ENCODE results near the gene CLTB.
"Not testable (repeated sequence)": the region's sequence is repeated elsewhere in the genome, so short reads cannot be mapped to it uniquely, and the experiment has no call there.

Gene CLTB, protein sequence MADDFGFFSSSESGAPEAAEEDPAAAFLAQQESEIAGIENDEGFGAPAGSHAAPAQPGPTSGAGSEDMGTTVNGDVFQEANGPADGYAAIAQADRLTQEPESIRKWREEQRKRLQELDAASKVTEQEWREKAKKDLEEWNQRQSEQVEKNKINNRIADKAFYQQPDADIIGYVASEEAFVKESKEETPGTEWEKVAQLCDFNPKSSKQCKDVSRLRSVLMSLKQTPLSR

DNA sequence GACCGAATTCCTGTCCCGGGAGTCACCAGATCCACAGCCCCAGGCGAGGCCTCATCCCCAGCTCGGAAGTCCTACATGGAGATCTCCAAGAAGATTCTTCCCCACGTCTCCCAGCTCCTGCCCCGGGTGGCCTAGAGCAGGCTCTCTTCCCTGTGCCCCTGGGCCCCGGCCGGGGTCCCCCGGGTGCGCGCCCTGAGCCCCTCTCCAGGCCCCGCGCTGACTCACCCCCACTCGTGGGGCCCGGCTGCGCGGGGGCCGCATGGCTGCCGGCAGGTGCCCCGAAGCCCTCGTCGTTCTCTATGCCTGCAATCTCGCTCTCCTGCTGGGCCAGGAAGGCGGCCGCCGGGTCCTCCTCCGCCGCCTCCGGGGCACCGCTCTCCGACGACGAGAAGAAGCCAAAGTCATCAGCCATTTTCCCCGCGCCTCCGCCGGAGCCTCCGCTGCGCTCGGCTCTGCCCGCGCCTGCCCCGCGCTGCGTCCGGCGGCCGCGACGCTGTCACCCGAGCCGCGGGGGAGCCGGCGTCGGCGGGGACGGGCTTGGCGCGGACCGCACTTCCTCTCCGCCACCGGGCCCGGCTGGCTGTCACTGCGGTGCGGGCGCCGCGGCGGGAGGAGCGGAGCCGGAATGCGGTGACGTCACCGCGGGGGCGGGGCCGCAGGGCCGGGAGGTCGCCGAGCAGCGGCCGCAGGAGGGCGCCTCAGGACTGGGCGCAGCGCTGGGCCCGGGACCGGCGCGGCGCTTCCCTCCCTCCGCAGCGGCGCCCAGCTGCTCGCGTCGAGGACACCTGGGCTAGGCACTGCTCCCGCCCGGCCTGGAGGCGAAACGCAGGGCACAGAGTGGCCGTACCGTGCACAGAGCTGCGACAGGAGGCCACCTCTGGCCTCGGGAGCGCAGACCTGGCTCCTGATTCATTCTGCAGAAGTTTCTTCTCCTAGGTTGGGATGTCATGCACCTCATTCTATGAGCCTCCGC lies at the start of gene CLTB:
Gene CLTB (minus strand): TSS at position 588 of the 973 bp plus-strand sequence. CDS start 176 bp downstream, at position 412.
- DNase-seq = peak; percentile 82

DNA sequence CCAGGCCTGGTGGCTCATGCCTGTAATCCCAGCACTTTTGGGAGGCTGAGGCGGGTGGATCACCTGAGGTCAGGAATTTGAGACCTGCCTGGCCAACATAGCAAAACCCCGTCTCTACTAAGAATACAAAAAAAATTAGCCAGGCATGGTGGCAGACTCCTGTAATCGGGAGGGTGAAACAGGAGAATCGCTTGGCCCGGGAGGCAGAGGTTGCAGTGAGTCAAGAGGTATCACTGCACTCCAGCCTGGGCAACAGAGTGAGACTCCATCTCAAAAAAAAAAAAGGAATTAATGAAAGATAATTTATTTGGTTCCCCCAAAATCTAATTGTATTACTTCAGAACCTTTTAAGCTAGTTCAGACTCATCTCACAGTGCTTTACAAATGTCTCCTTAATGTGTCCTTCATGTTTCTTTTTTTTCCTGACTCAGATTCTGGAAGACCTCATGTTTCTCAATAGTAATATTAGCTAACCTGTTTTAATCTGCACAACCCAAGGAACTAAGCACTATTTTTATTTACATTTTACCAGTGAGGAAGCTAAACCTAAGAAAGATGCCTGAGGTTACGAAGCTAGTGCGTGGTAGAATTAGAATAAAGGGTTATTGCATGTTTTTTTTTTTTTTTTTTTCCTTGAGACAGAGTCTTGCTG lies 46.9 kb upstream of the CLTB start:
- DNase-seq = no peak

DNA sequence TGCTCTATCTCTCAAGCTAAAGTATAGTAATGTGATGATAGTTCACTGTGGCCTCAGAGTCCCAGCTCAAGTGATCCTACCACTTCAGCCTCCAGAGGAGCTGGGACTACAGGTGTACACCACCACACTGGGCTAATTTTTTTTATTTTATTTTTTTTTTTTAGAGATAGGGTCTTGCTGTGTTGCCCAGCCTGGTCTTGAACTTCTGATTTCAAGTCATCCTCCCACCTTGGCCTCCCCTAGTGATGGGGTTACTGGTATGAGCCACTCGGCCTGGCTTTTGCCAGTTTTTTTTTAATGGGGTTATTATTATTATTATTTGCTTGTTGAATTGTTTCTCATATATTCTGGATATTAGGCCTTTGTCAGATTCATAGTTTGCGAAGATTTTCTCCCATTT lies 45.0 kb upstream of the CLTB start:
- no peak for DNase-seq

DNA sequence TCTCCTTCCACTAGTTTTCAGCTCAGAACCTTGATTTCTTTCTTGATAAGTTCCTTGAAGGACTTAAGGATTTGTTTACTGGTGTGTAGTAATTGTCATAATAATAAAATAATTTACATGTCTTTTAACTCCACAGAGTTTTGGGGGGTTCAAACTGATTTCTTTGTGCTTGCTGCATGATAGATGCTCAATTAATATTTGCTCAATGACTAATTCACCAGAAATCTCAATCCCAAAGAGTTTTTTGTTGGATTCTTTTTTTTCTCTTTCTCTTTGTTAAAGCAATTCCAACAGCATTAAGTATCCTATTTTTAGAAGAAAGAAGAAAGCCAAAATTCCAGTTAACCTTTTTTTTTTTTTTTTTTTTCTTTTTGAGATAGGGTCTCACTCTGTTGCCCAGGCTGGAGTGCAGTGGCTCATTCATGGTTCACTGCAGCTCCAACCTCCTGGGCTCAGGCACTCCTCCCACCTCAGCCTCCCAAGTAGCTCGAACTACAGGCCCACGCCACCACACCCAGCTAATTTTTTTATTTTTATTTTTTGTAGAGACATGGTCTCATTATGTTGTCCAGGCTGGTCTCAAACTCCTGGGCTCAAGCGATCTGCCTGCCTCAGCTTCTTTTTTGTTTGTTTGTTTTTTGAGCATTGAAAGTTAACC lies 42.7 kb upstream of the CLTB start:
- DNase-seq = no peak

DNA sequence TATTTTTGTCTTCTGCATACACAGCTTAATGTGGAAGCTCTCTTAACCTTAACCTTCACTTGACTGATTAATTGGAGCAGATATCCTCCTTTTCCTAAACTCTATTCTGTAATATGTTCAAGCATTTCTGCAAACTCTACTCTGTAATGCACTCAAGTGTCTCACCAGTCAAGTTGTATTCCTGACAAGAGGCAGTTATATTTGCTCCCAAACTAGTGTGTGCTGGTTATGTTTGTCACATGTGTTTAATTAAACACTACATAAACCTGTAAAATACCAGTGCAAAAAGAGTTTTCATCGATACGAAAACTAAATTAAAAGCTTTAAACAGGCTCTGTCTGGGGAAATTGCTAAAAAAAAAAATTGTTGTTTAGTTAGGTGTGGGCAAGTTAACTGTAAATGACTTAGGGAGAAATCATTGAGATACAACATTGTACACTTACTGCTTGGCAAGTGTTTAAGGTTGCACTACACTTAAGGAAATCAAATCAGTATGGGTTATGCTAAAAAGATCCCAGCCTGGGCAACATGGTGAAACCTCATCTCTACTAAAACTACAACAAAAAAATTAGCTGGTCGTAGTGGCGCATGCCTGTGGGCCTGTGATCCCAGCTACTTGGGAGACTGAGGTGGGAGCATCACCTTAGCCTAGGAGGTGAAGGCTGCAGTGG lies 38.5 kb upstream of the CLTB start:
- DNase-seq = no peak

DNA sequence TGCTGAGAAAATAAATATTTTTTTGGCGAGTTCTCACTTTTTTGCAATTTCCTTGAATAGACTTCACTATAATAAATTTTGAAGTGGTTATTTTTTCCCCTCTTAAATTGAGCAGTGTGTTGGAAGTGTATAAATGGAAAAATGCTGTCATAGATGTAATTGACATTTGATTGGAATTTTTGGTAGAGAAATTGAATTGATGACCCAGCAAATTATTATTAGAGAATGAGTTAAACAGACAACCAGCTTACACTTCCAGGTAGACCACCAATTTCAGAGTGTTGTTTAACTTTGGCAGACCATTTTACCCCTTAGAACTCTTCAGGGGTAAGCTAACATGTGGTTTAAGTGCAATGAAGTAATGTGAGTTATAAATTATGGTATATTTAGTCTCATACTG lies 33.7 kb upstream of the CLTB start:
- no peak for DNase-seq

DNA sequence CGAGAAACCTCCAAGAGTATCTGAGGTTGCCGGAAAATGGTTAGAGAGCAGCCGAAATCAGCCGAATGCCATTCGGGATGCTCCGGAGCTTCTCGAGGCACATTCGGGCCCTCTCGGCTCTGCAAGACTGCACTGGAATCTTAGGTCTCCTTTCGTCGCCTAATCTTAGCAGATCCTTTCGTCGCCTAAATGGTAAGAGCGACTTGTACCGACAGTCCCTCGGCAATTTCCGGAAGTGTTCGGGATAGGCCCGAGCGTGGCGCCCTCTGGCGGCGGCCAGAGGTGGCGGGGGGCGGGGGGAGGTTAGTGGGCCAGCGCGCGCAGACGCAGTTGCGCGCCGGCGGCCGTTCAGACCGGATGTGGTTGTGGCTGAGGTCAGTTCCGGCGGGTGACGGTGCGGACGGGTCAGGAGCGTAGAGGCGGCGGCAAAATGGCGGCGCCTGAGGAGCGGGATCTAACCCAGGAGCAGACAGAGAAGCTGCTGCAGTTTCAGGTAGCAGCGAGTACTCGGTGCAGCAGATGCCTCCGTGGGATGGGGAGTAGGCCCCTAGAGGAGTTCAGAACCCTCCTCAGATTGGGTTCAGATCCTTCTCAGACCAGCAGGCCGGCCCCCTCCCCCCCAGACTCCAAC lies 31.8 kb upstream of the CLTB start, which contains the start of gene FAF2:
Gene FAF2 (plus strand): TSS at position 408 of the 631 bp plus-strand sequence. CDS start 23 bp downstream, at position 431.
- DNase-seq = peak; percentile 99

DNA sequence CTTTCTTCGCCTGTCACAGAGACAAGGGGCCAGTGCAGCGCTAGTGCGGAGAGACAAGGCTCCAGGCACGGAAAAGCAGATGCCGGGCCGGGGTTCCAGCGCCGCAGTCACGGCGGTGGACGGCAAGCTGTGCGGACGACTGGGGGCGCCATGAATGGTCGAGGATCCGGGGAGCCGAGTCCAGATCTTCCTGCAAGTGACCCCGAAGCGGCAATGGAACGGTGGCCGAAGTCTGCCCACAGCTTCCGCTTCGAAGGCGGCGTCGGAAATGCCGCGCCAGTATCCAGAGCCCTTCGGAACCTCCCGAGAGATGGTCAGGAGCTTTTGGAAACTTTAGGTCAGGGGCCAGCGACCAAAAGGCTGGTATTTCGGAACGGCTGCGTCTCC lies 31.2 kb upstream of the CLTB start:
- DNase-seq = no peak

DNA sequence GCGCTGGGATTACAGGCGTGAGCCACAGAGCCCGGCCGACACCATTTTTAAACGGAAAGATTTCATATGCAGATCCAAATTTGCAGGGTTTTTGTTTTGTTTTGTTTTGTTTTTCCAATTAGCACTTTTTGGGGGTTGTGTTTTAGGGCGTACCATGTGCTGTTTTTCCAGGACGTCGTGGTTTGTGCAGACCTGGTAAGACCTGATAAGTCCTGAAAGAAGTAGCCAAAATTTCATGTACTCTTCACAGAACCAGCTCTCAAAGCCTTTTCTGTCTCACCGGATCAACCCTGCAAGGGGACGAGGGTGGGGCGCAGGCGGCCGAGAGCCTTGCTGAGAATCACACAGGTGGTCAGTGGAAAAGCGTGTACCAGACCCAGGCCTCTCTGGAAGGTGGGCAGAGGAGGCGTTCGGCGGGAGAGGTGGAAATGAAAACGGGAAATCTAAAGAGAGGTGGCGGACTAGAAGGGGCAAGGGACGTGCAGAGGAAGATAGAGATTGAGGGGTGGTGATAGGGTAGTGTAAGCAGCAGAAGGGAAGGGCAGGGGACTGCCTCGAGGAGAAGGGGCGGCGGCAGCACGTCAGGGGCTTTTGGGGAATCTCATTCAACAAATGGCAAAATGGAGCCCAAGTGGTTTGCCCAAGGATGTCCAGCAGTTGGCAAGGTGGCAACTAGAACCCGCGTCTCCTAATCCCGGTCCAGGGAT lies 30.7 kb upstream of the CLTB start:
- DNase-seq = peak; percentile 75

DNA sequence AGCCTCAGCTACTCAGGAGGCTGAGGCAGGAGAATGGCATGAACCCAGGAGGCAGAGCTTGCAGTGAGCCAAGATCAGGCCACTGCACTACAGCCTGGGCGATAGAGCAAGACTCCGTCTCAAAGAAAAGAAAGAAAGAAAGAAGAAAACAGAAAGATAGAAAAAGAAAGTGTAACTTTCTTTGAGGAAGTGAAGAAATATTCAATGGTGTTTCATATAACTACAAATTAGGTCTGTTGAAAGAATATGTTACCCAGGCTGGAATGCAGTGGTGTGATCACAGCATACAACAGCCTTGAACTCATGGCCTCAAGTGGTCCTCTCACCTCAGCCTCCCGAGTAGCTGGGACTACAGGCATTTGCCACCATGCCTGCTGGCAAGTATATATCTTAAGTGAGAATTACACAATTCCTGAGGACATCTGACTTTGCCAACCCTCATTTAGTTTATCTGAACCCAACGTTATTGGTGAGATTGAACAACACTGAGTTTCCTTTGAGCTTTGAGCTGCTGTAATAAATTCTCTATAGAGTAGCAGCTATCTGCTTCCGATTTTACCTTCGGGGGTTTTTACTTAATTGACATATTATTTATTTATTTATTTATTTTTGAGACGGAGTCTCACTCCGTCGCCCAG lies 29.8 kb upstream of the CLTB start:
- no peak for DNase-seq

DNA sequence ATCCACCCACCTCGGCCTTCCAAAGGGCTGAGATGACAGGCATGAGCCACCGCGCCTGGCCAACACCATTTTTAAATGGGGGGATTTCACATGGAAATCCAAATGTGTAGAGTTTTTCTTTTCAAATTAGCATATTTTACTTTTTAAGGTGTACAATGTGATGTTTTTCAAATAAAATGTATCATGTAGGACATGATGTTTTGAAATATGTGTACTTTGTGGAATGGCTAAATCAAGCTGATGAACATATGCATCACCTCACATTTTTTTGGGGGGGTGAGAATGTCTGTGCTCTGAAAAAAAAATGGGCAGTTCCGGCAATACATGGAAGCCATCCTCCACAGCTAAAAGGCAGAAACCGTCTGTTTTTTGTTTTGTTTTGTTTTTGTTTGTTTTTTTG lies 28.4 kb upstream of the CLTB start:
- DNase-seq = no peak

DNA sequence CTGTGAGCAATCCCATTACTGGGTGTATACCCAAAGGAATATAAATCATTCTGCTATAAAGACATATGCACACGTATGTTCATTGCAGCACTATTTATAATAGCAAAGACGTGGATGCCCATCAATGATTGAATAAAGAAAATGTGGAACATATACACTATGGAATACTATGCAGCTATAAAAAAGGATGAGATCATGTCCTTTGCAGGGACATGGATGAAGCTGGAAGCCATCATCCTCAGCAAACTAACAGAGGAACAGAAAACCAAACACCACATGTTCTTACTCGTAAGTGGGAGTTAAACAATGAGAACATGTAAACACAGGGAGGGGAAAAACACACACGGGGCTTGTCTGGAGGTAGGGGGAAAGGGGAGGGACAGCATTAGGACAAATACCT lies 26.6 kb upstream of the CLTB start:
- DNase-seq = not testable (repeated sequence)

DNA sequence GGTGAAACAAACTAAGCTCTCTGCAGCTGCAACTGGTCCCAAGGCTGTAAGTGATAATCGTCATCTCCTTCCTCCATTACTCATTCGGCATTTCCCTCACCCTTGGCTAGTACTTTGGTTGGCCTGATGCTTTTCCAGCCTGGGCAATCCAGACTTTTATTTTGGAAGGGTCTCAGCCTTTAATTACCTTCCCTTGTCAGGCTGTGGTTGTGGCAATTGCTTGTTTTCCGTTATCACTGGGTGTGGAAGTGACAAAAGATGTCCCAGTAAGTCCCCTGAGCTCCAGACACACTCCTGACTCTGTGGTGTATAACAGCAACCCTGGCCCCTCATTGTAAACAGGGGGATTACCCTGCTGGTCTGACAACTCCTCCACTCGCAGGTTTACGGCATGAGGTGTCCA lies 25.6 kb upstream of the CLTB start:
- peak; percentile 47 for DNase-seq

DNA sequence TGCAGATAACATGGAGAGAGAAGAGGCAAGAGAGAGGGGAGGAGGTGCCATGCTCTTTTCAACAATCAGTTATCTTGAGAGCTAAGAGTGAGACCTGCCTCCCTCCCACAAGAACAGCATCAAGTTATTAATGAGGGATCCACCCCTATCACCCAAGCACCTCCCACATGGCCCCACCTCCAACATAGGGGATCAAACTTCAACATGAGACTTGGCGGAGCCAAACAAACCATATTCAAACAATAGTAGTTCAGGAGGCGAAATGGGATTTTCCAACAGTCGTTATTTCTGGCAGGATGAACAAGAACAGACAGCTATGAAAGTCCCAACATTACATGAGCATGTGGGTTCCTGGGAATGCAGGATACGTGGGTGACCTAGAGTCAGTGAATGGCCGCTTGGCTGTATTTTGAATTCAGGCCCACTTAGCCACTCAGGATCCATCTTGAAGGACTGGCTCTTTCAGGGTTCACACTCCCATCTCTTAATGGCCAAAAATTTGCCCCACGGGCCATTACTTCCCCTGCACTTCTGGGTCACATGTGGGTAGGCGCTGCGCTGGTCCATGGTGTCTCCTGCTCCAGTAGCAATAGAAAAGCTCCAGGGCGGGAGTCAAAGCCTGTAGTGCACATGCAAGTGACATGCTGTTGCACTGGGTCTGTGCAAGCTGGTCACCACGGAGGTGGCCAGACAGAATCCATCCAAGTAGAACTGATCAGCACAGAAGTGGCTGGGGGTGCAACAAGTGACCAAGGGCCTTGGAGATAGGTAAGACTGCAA lies 24.8 kb upstream of the CLTB start:
- DNase-seq = peak; percentile 61

DNA sequence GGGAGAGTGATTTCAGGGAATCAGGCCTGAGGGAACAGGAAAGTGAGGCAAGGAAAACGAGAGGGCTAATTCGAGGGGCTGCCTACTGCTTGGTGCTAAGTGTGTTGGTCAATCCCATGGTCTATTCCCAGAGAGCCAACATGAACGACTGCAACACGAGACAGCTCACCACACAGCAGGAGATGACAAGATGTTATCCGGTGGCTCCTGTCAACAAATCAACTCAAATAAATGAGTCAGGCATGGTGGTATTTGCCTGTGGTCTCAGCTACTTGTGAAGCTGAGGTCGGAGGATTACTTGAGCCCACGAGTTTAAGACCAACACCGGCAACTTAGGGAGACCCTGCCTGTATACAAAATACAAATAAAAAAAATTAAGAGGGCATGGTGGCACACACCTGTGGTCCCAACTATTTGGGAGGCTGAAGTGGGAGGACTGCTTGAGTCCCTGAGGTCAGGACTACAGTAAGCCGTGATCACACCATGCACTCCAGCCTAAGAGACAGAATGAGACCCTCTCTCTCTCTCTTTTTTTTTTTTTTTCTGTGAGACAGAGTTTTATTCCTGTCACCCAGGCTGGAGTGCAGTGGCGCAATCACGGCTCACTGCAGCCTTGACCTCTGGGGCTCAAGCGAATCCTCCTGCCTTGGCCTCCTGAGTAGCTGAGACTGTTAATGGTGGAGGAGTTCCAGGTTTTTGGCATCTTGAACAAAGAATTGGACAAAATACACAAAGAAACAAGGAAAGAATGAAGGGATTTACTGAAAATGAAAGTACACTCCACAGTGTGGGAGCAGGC lies 22.8 kb upstream of the CLTB start:
- no peak for DNase-seq

DNA sequence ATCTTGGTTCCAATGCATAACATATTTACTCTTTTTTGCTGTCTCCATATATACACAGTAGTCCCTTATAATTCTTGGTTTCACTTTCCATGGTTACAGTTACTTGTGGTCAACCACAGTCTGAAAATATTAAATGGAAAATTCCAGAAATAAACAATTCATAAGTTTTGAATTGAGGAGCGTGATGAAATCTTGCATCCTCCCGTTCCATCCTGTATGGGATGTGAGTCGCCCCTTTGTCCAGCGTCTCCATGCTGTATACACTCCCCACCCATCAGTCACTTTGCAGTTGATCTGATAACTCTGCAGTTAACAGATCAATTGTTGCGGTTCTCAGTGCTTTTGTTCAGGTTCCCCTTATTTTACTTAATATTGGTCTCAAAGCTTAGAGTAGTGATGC lies 20.3 kb upstream of the CLTB start:
- no peak for DNase-seq

DNA sequence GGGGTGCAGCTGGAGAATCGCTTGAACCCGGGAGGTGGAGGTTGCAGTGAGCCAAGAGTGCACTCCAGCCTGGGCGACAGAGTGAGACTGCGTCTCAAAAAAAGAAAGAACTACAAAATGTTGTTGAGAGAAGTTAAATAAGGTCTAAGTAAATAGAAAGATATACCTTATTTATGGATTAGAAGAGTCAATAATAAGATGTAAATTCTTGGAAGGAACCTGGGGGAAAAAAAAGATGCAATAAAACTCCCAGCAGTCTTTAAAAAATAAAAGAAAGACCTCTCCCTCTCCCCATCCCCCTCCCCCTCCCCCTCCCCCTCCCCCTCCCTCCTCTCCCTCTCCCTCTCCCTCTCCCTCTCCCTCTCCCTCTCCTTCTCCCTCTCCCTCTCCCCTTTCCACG lies 16.4 kb upstream of the CLTB start:
- DNase-seq = no peak

DNA sequence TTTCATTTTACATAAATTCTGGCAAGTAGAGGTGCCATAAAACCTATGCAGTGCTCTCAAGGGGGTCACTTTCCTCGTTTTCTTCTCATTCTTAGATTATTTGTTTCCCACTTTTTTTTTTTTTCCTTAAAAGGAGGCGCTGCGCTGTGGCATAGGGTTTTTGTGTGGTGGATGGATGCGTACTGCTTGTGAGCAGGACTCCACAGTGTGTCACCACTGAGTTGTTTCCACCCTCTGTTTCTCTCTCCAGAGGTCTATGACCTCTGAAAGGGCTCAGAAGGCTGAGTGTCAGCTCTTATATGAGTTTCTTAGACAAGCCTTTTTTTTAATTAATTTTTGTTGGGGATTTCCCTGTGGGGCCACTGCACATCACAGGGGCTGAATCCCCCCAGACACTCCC lies 13.6 kb upstream of the CLTB start:
- no peak for DNase-seq

DNA sequence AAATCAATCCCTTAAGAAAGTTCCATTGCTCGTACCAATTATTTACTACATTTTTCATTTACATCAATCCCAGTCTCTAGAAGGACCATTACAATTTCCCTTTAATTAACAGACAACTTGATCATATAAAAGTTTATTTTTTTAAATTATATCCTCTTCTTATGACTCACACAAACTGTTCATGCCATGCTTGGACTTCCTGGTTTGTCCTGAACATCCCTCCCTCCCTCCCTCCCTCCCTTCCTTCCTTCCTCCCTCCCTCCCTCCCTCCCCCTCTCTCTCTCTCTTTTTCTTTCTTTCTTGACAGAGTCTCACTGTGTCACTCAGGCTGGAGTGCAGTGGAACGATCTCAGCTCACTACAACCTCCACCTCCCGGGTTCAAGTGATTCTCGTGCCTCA lies 11.6 kb upstream of the CLTB start:
- DNase-seq = no peak
